HG03342 (cell line): Measurements from ENCODE around the gene PRKCH.
A peak's percentile ranks its signal among the peaks of the same experiment; 100 is the strongest.

ENCODE experiments used
- ATAC-seq: cut with Tn5 transposase; IDR thresholded peaks from one replicate; pipeline ENCODE4 v1.9.1; 2021; ENCODE audit warnings: mild to moderate bottlenecking, moderate library complexity; ENCODE audit not compliant: unreplicated experiment

Gene PRKCH

GRCh38 chr14:61321385-61322010 lies at the start of gene PRKCH:
Gene PRKCH (plus strand): TSS chr14:61321579. CDS start chr14:61322102, 523 bp downstream.
- ATAC-seq, result peak; percentile 62

GRCh38 chr14:61277232-61277631 lies 44.1 kb upstream of the PRKCH start:
- no peak for ATAC-seq

- no peak for ATAC-seq
Observed at GRCh38 chr14:61277784-61278183, 43.6 kb upstream of the PRKCH start.

GRCh38 chr14:61279082-61279481 lies 42.3 kb upstream of the PRKCH start:
- no peak for ATAC-seq

- ATAC-seq, result no peak
Observed at GRCh38 chr14:61280092-61280525, 41.3 kb upstream of the PRKCH start.

GRCh38 chr14:61280526-61281185 lies 40.7 kb upstream of the PRKCH start:
- ATAC-seq, result no peak

- ATAC-seq, result no peak
Observed at GRCh38 chr14:61281186-61281947, 40.0 kb upstream of the PRKCH start, which contains the start of gene TMEM30B. Gene TMEM30B (minus strand): TSS chr14:61281338. CDS start chr14:61281147, 191 bp downstream.

- no peak for ATAC-seq
Observed at GRCh38 chr14:61281948-61282275, 39.5 kb upstream of the PRKCH start.

- ATAC-seq, result no peak
Observed at GRCh38 chr14:61282746-61283145, 38.6 kb upstream of the PRKCH start.

- ATAC-seq, result no peak
Observed at GRCh38 chr14:61284001-61284400, 37.4 kb upstream of the PRKCH start.

GRCh38 chr14:61285364-61285763 lies 36.0 kb upstream of the PRKCH start:
- no peak for ATAC-seq

- ATAC-seq, result no peak
Observed at GRCh38 chr14:61287196-61287595, 34.2 kb upstream of the PRKCH start.

- ATAC-seq, result no peak
Observed at GRCh38 chr14:61288228-61288627, 33.2 kb upstream of the PRKCH start.

- ATAC-seq, result no peak
Observed at GRCh38 chr14:61288720-61289119, 32.7 kb upstream of the PRKCH start.

GRCh38 chr14:61290701-61291100 lies 30.7 kb upstream of the PRKCH start:
- no peak for ATAC-seq

GRCh38 chr14:61296151-61296550 lies 25.2 kb upstream of the PRKCH start:
- no peak for ATAC-seq

GRCh38 chr14:61296719-61297502 lies 24.5 kb upstream of the PRKCH start:
- ATAC-seq, result no peak

GRCh38 chr14:61297581-61297980 lies 23.8 kb upstream of the PRKCH start:
- no peak for ATAC-seq

GRCh38 chr14:61298824-61299223 lies 22.6 kb upstream of the PRKCH start:
- no peak for ATAC-seq

- no peak for ATAC-seq
Observed at GRCh38 chr14:61300209-61300608, 21.2 kb upstream of the PRKCH start.

GRCh38 chr14:61300754-61301153 lies 20.6 kb upstream of the PRKCH start:
- no peak for ATAC-seq
